ENCODE measurements around the gene RAB11FIP4.
"Not testable (repeated sequence)": the region's sequence is repeated elsewhere in the genome, so short reads cannot be mapped to it uniquely, and the experiment has no call there.

RAB11FIP4 gene

DNA sequence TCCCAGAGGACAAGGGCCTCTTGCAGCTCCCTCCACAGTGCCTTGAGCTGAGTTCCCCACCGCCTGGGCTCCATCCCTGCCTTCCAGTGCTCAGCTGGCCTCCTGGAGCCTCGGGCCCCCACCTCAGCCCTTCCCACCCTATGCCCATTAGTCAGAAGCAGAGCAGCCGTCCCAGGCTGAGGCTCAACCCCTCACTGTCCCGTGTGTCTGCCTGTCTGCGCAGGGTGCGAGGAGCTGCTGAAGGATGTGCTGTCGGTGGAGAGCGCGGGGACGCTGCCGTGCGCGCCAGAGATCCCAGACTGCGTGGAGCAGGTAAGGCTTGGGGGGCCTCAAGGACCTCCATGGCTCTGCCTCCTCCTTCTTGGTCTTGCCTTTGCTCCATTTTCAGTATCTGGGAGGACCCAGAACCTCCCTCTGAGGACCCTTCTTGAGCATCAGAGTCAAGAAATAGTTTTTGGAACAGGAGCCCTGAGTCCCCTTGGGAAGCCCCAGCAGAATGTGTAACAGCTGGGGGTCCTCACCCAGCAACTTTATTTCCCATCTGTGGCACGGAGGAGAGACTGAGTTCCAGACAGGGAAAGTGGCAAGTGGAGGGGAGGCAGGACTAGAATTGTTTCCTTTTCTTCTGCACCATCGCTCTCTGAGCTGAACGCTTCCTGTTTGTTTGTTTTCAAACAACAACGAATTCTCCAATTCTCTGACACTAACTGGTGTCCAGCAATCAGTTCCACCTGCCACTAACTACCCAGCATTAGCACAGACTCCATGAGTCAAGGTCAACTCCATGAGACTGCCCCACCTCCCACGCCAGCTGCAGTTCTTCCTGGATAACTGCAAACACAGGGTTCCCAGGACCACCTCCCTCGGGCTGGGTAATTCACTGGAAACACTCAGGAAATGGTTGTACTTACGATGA, 42.6 kb downstream of the RAB11FIP4 start:
- no peak for DNase-seq

DNA sequence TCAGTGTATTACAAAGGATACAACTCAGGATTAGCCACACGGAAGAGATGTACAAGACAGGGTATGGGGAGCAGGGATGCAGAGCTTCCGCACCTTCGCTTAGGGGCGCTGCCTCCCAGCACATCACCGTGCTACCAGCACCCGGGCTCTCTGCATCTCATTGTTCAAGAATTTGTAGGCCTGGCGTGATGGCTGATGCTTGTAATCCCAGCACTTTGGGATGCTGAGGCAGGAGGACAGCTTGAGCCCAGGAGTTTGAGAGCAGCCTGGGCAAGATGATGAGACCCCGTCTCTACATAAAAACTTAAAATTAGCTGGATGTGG, 43.2 kb downstream of the RAB11FIP4 start:
- DNase-seq: no peak

DNA sequence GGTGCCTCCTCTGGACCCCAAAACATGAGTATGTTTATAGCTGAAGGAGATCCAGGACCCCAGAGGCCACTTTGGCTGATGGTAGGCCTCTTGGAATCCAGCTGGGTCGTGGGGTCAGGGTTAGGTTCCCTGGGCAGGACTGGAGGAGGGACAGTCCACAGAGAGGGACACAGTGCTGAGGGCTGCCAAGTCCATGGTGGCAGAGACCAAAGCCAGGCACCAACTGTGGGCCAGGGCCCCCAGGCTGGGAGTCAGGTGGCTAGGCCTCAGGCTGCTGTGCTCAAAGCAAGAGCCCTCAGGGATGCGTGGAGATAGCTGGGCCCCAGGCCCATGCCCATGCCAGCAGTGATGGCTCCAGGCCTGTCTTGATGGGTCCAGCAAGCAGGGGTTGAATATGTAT, 44.1 kb downstream of the RAB11FIP4 start:
- DNase-seq: no peak

DNA sequence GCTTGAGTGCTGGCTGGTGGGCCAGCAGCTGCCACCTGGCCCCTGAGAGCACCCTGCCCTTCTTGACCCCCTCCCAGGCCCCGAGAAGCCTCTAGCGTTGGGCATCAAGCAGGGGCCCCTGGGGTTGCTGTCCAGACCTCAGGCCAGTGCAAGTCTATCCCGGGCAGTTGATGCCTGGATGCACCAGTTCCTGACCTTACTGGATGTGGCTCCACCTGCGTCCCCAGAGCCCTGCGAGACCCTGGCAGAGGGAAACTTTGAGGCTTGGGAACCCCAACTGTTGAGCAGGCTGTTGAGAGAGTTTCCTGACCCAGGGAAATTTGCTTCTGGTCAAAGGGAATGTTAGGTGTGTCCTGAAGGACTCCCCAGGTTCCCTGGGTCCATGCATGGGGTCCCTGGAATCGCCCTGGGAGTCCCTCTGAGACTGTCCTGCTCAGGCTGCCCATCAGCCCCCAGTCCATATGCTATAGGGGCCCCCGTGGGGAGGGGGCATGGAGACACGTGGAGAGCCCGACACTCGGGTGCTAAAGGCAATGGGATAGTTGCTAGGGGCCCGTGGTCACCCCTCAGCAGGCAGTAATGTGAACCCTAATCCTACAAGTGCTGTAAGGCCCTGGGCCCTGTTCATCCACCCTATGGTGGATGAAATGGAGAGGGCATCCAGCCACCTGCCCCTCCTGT, 46.4 kb downstream of the RAB11FIP4 start:
- DNase-seq: no peak

DNA sequence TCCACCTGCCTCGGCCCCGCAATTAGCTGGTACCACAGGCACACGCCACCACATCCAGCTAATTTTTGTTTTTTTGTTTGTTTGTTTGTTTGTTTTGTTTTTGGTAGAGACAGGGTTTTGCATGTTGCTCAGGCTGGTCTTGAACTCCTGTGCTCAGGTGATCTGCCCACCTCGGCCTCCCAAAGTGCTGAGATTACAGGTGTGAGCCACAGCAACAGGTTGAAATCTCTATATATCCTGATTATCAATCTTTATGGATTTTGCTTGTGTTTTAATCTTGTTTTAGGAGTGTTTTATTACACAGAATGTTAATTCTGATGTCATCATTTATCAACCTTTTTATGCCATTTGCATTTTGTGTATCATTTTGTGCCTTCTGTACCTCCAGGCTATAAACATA, 48.2 kb downstream of the RAB11FIP4 start:
- no peak for DNase-seq

DNA sequence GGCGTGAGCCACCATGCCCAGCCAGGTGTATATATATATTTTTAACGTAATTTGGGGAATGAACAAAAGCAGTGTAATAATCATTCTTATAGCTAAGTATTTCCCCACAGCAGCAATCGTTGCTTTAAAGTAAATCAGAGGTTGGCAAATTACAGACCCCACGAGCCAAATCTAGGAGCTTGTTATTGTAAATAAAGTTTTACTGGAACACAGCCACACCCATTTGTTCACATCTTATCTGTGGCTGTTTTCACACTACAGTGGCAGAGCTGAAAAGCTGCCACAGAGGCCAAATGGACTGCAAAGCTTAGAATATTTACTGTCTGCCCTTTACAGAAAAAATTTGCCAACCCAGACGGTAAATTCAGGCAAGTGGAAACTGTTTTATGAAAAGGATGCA, 50.8 kb downstream of the RAB11FIP4 start:
- no peak for DNase-seq

DNA sequence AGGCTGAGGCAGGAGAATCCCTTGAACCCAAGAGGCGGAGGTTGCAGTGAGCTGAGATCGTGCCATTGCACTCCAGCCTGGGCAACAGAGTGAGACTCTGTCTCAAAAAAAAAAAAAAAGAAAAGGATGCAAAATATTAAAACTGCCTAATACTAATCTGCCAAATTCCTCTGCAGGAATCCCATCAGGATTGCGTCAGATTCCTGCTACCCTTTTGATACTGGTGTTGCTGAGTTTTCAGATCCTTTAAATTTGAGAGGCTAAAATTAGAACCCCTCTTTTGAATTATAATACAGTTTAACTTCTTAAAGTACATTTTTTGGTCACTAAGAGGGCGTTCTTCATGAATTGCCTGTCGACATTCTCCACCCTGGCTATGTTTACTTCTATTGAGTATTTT, 51.4 kb downstream of the RAB11FIP4 start:
- DNase-seq: not testable (repeated sequence)

DNA sequence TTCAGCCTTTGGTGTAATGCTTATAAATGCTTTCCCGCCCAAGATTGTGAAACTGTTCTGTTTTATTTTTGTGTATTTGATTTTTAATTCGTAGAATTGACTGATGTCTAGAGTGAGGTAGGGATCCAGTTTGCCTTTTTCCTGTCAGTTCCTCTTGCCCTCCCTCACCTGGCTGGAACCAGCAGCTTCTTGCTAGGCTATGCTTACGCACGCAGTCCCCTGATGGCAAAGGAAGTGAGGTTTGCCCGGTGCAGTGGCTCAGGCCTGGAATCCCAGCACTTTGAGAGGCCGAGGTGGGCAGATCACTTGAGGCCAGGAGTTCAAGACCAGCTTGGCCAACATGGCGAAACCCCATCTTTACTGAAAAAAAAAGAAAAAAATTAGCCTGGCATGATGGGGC, 51.9 kb downstream of the RAB11FIP4 start:
- no peak for DNase-seq

DNA sequence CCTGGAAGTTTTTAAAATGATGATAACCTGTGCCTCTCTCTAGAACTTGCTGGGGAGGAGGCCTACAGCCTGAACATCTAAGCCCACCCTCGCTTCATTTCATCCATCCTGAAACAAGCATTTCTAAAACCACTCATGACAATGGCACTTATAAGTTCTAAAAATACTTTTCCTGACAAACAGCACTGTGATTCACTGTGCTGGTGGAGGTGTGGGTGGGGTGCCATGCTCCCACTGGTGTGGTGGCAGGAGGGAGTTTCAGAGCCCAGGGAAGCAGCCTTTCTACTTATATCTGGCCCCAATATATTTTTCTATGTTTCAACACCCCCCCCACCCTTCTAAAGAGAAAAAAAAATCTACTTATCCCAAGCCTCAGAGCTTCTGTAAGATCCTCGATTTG, 52.6 kb downstream of the RAB11FIP4 start:
- DNase-seq: no peak

DNA sequence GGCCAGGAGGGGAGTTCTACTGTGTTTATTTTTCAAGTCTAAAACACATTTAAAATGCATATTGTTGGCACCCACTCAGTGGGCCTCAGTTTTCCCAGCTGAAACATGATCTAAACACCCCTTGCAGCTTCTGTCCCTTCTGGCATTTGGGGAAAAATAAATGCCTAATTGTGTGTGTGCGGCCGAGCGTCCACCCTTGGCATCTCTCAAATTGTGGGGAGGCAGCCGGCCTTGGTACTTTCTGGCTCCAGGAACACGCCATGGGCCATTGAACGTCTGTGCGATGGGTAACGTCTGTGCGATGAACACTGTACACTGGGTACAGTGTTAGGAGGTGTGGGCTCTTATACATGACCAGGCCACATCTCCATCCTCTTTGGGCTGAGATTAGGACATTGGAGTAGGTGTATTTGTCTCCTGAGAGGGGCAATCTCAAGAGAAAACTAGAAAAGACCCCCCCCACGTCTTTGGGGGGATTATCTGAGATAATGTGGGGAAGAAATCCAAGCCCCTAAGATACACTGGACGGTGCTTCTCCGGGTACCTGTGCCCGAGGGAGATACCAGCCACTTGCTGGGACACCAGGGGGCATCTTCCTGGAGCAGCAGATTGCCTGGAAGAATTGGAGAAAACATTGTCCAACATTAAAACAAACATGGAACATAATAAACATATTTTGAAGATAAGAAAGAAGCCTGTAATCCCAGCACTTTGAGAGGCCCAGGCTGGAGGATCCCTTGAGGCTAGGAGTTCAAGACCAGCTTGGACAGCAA, 54.9 kb downstream of the RAB11FIP4 start:
- no peak for DNase-seq

DNA sequence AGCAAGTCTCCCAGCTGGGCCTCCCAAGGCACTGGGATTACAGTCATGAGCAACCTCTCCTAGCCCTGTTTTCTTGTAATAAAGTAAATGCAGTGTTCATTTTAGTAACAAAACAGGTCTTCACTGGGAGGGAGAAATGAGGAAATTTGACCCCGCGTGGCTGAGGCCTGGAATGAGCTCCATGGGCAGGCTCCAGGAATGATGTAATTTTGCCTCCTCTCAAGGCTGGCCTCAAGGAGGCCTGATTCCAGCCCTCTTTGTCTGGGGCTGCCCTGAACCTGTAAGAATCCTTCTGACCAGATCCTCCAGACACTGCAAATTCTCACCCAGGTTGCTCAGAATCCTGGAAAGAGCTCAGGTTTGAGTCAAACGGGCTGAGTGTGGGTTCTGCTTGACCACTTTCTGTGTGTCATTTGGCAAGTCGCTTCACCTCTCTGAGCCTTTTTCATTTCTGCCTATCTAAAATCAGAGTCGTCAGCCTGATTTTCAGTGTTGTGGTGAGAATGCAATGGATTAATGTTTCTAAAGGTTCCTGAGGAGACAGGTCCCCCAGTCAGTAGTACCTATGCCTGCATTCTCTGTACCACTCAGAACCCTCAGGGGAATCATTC, 57.1 kb downstream of the RAB11FIP4 start:
- DNase-seq: no peak

DNA sequence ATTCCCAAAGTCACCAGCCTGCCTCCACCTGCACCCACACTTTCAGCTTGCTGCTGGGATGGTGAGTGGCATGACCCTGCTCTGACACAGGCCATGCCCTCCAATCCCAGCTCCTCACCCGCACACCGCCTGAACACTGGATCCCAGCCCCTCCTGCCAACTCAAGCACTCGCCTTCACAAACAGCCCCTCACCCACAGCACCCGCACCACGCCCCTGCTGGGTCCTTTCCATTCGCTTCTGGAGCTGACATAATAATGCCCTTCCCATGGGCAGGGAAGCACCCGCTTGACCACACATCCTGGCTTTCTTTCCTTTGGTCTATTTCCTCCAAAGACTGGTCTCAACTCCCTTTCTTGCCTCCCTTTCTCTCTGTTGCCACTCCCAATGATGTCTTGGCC, 57.6 kb downstream of the RAB11FIP4 start:
- no peak for DNase-seq

DNA sequence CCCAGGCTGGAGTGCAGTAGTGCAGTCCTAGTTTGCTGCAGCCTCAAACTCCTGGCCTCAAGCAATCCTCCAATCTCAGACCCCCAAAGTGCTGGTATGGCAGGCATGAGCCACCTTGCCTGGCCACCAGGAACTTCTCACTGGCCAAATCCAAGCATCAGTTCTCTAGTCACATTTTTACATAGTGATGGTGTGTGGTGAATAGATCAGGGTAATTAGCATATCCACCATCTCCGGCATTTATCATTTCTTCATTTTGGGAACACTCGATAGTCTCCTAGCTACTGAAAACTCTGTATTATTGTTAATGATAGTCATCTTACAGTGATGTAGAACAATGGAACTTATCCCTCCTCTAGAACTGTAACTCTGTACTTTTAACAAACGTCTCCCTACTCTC, 58.3 kb downstream of the RAB11FIP4 start:
- no peak for DNase-seq

DNA sequence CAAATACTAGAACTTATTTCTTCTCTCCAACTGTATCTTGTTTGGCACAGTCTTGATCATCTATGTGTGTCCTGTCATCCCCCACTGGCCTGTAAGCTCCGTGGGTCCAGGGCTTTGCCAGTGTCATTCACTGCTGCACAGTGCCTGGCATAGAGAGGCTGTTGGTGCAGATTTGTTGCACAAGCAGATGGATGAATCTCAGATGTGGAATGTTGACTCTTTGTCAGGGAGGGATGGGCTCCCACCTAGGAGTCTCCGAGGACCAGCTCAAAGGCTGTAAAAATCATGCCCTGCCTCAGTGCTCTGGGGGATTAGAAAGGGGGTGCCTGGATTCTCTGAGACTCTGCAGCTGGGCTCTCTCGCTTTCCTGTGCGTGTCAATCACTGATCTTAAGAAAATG, 60.6 kb downstream of the RAB11FIP4 start:
- no peak for DNase-seq

DNA sequence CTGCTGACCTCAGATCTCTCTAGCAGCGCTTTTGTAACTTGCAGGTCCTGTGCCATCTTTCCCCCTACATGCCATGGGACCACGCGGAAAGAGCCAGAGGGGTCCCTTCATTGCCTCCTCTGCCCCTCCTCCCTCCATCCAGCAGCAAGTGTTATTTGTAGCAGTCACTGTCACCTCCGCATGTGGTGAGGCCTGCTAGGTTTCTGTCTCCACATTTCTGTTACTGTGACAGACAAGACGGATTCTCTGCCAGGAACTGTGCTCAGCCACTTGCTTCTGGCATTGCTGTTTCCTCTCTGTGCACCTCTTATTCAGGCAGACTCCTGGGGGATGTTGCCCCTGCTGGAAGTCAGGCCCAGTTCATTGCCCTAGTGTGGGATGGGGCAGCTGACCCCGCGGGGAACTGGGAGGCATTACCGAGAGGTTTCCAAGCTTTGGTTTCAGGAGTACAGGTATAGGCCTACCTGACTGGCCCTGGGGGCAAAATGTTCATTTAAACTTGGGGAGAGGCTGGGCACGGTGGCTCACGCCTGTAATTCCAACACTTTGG, 61.2 kb downstream of the RAB11FIP4 start:
- no peak for DNase-seq

DNA sequence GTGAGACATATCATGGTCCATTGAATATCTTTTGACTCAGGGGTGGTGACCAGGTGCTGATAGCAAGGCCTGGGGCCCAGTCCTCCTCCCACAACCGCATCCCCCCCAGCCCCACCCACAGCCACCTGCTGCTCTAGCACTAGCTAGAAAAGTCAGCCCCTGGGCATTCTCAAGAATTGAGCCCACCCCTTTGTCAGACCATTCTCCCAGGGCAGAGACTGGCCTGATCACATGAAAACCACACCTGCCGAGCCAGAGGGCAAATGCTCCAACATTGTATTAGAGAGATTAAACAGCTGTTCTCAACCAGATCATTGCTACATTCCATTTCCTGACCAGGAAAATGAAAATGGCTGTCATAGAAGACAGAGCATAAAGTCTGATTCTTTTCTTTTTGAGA, 62.4 kb downstream of the RAB11FIP4 start:
- DNase-seq: no peak

DNA sequence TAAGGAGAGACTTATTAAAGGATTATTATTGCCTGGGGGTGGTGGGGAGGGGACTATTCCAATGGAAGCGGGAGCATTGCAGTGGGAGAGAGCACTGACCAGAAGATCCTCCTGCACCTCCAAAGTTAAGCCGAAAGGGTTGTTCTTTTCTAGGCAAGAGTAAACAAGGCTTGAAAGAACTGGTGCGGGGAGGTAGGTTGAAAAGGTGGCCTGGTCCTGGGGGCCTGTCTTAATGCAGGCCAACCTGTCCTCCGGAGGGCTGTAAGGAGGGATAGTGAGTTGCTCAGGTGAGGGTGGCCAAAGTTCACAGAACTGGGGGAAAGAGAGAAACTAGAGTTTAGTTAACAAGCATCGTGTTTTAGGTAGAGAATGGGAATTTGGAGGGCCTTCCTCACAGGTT, 65.3 kb downstream of the RAB11FIP4 start:
- DNase-seq: no peak

DNA sequence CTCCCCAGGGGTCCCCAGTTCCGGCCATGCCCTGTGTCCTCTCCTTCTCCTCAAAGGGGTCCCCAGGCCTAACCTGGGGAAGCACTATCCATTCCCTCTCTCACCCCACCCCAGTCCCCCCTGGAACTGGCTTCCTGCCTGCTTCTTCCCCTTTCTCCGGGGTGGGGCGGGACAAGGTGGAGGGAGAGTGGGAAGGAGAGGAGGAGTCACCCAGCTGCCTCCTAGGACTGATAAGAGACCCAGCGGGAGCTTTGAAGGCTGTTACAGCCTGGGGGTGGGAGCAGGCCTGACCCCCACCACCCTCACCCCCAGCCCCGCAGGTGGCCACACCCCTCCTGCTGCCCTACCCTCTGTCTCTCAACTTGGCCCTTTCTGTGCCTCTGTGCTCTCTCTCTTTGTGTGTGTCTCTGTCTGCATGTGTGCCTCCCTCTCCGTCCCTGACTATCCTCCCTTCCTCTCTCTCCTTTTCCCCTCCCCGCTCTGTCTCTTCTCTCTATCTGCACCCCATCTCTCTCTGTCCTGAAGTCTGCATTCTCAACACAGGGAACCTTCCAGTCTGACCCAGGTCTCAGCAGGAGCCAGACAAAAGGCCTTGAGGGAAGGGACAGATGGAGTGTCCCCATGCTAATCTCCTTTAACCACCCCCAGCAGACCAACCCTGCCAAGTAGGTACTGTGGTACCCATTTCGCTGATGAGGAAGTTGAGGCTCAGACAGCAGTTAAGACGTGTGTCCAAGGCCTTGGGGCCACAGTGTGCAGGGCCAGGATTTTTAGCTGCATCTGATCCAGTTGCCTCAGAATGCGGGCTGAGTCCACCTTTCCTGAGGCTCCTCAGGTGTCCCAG, 66.1 kb downstream of the RAB11FIP4 start:
- DNase-seq: no peak

DNA sequence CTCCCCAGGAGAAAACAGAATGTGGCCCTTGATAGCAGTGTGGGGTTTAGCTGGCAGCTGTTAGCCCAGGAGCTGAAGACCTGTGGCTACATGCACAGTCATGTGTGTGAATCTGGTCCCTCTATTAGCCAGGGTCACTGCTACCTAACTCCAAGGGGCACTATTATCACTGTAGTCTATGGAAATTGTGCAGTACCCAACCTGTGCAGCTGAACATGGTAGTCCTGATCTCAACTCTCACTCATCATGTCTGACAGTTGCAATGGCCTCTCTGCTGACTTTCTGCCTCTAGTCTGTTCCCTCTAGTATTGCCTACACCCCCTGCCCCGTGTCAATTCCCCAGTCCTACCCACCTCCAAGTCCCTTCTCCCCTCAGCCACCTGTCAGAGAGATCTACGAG, 67.4 kb downstream of the RAB11FIP4 start:
- no peak for DNase-seq

DNA sequence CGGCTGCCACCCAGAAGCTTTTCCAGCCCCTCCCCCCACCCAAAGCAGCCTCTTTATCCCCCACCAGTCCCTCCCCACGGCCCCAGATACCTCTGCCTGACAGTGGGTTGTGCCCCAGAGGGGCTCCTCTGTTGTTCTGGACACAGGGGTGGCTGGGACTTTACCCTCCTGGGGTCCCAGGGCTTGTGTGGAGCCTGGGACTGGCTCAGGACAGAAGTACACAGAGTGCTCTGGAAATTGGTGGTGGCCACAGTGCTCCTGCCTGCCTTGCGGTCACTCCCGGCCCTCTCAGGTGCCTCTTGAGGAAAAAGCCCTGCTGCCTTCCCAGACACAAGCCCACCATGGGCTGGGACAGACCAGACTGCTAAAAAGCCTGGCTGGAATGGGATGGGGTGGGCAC, 68.2 kb downstream of the RAB11FIP4 start:
- no peak for DNase-seq

DNA sequence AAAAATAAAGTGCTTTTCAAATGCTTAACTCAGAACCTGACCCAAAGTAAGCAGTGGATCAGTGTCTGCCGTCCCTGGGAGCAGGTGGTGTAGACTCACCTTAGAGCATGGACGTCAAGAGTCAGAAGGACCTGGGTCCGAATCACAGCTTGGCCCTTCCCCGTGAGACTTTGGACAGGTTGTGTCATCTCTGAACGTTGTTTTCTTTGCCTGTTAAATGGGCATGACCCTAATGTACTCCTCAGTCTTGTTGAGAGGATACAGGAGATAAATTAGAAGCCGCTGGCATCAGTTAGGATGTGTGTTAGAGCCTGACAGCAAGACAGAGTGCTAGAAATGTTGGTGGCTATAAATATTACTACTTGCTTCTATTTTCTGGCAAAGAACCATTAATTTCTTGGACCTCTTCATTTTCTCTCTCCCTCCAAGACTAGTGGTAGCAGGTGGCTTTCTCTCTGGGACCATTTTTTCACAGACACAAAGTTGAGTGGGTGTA, 68.8 kb downstream of the RAB11FIP4 start:
- no peak for DNase-seq

DNA sequence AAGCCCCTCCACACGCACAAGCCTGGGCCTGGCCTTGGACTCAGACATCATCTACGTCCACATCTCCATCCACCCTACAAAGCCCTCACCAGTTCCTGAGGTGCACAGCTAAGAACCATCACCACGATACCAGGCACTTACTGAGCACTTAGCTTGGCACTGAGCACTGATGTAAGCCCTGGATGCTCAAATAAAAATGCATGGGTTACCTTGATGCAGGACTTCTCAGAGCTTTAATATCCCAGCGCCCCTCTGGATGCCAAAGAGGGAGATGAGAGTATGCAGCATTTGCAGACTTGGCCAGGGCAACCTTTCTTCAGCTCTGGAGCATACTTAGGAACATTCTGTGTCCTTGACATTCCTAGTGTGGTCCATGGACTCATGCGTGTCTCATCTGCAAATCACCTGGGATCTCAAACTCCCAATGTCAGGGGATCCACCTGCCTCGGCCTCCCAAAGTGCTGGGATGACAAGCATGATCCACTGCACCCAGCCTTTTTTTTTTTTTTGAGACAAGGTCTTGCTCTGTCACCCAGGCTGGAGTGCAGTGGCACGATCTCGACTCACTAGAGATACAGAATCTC, 69.8 kb downstream of the RAB11FIP4 start:
- no peak for DNase-seq
